Aorta (tissue), 5 donors: ENCODE data around the gene RUVBL2. TPM values are rescaled to one million over a fixed set of nuclear protein-coding genes. Genes with fewer than 3 reads are reported as not detected.
"Not testable (repeated sequence)": the region's sequence is repeated elsewhere in the genome, so short reads cannot be mapped to it uniquely, and the experiment has no call there.

Source experiments
- ATAC-seq: fragments of 200-7000 bp; cut with Tn5 transposase; one replicate; pipeline ENCODE4 v1.9.1; 2022; ENCODE audit warnings: moderate library complexity; ENCODE audit not compliant: low FRiP score
- DNase-seq, 2 donors: peaks; one replicate each; pipeline ENCODE4 v3.0.0-alpha.2; 2020
- H3K27ac ChIP-seq, 2 donors: one replicate each; pipeline ENCODE4 v1.5.1; 2013; ENCODE audit warnings: low read length in 2 of 2, mild to moderate bottlenecking in 2 of 2, moderate library complexity in 2 of 2, control low read depth in 1 of 2, inconsistent platforms in 1 of 2, low read depth in 1 of 2
- H3K27me3 ChIP-seq, 2 donors: one replicate each; pipeline ENCODE4 v1.6.1; 2013; ENCODE audit warnings: control low read depth in 1 of 2, low read length in 1 of 2, mild to moderate bottlenecking in 1 of 2, moderate library complexity in 1 of 2; ENCODE audit not compliant: insufficient read depth in 2 of 2, control insufficient read depth in 1 of 2
- H3K36me3 ChIP-seq, 2 donors: one replicate each; pipeline ENCODE4 v1.6.1; 2013; ENCODE audit warnings: control low read depth in 1 of 2, low read length in 1 of 2, mild to moderate bottlenecking in 1 of 2; ENCODE audit not compliant: insufficient read depth in 2 of 2, control insufficient read depth in 1 of 2
- H3K4me1 ChIP-seq, 2 donors: one replicate each; pipeline ENCODE4 v1.6.1; 2013; ENCODE audit warnings: low read length in 2 of 2, control low read depth in 1 of 2, mild to moderate bottlenecking in 1 of 2, moderate library complexity in 1 of 2; ENCODE audit not compliant: insufficient read depth in 2 of 2, control insufficient read depth in 1 of 2
- H3K4me3 ChIP-seq, 2 donors: one replicate each; pipeline ENCODE4 v1.5.1; 2013; ENCODE audit warnings: low read length in 2 of 2, control low read depth in 1 of 2, mild to moderate bottlenecking in 1 of 2
- H3K9me3 ChIP-seq: one replicate; pipeline ENCODE4 v1.6.1; 2013; ENCODE audit warnings: mild to moderate bottlenecking, low read length; ENCODE audit not compliant: control insufficient read depth
- WGBS, 2 donors: extraction: QIAGEN DNeasy Blood & Tissue Kit; methylation state at CpG; one replicate each; pipeline ENCODE4 v1.1.7; 2013; 5-methylcytosine and 5-hydroxymethylcytosine counted together
- intact Hi-C, 2 donors: fragments of 100-400 bp; cut with DNase I; formaldehyde crosslinking; loops; one replicate each; pipeline versions ENCODE4 v1.14.2 to v1.15.0; 2022
- polyA plus RNA-seq, 2 donors: library from polyadenylated mRNA; stranded (reverse); fragments of 200-250 nt; gene quantifications; one replicate each; pipeline ENCODE4 v1.2.3, GENCODE V29; 2013
- total RNA-seq, 2 donors: library from RNA; stranded (reverse); fragmentation: NEBNext Ultra II Directional; extraction: Animal tissue kit (Norgen Biotek cat#: 25700); gene quantifications; one replicate each; pipeline ENCODE4 v1.2.1, GENCODE V29; 2021
- donor health status: healthy with polysubstance abuse.
- donor health status: Bipolar disorder and iron deficiency.
- donor health status: DM: no; HTN: no; CAD: no.
- donor health status: DM: no; HTN: no; CAD: no.
- donor health status: DM: yes; HTN: yes; CAD: no.

The RUVBL2 gene
- total and polyA plus RNA-seq, 4 donors = 28.9 to 62.2 (median 38.3) TPM

DNA sequence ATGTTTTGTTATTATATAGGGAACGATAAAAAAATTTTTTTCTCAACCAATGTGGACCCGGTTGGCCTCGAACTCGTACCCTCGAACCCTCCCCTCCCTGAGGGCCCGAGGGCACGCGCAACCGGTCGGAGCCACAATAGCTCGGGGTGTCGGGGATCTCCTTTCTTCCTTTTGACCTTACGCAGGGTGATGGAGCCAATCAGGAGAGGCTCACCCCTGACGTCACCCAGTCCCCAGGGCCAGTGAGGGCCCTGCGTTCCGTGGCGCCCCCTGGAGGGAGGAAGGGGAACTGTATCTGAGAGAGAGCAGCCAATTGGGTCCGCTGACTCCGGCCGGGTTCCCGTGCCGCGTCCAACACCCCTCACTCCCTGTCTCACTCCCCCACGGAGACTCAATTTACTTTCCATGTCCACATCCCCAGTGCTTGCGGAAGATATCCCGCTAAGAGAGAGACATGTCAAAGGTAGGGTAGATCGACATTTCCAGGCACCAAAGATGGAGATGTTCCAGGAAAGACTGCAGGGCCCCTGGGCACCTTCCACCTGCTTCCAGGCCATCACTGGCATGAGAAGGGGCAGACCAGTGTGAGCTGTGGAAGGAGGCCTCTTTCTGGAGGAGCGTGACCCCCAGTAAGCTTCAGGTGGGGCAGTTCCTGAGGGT lies 38.1 kb downstream of the RUVBL2 start, which contains the start of gene CGB2:
Gene CGB2, plus strand, starts transcription at position 249 of the 660 bp plus-strand sequence. Its CDS starts 206 bp downstream, at position 455.
- H3K27ac ChIP-seq, ATAC-seq, H3K27me3 ChIP-seq, H3K36me3 ChIP-seq, H3K9me3 ChIP-seq, H3K4me3 ChIP-seq, H3K4me1 ChIP-seq, DNase-seq, intact Hi-C loops: not testable (repeated sequence)
- WGBS, 2 donors = 17 to 25% methylated on average over 25 to 28 of the region's 28 CpGs

DNA sequence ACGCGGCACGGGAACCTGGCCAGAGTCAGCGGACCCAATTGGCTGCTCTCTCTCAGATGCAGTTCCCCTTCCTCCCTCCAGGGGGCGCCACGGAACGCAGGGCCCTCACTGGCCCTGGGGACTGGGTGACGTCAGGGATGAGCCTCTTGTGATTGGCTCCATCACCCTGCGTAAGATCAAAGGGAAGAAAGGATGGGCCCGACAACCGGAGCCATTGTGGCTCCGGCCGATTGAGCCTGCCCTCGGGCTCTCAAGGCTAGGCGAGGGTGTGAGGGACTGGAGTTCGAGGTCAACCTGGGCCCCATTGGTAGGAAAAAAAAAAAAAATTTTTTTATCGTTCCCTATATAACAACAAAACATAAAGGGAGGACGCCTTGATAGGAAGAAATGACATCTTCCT lies 43.1 kb downstream of the RUVBL2 start, which contains the start of gene CGB1:
Gene CGB1, minus strand, starts transcription at position 81 of the 400 bp plus-strand sequence. CDS start 184 bp downstream, outside the sequence.
- H3K4me1 ChIP-seq, H3K27ac ChIP-seq, H3K4me3 ChIP-seq, DNase-seq, H3K36me3 ChIP-seq, H3K9me3 ChIP-seq, intact Hi-C loops, H3K27me3 ChIP-seq, ATAC-seq: not testable (repeated sequence)
- WGBS, 2 donors = 53 to 55% methylated on average over 14 to 18 of the region's 18 CpGs

DNA sequence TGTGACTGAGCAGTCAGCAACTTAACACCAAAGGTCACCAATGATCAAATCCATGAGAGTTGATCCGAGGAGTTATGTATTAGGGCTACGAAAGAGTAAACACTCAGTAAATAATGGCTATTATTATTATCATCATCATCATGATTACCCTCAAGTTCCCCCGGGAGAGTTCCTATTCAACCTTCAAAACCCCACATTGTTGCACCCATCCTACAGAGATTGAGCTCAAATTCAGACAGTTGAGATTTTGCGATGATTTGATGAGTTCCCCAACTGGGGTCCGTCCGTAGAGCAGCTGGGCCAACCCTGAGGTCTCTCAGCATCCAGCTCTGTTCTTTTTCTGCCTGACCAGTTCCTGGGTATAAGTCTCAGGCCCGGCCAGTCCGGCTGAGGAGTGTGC lies 44.4 kb downstream of the RUVBL2 start:
- H3K36me3 ChIP-seq, DNase-seq, H3K9me3 ChIP-seq, H3K27me3 ChIP-seq, intact Hi-C loops, H3K4me3 ChIP-seq, H3K27ac ChIP-seq, H3K4me1 ChIP-seq, ATAC-seq: not testable (repeated sequence)
- WGBS, 2 donors = 90% methylated on average over 5 to 7 of the region's 8 CpGs

DNA sequence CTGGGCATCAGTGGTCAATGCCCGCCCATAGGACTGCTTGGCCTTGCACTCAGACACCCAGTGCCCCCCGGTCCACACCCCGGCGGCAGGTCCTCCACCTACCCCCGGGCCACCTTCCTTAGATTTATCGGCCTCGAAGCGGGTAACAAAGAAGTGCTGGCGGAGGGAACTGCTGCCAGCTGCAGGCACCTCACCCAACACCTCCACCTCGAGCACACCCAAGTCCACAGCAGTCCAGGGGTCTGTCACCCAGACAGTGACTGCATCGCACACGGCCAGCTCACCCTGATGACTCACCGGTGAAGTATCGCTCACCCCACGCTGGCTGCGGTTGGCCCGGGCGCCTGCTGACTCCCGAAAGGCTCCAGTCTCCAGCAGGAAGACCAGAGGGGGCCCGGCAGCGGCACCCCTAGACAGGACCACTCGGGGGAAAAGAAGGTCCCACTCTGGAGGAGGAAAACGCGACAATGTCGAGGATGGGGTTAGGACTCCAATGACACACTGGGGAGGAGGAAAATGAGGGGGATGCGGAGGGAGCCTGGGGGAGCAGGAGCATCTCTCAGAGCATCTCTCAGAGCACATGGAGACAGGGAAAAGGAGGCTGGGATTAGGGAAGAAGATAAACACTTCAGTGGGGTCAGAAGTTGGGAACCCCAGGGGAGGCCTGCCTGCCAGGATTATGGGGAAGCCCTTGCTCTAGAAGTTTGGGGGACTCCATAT lies 45.0 kb downstream of the RUVBL2 start:
- ATAC-seq, H3K27ac ChIP-seq: not testable (repeated sequence)

DNA sequence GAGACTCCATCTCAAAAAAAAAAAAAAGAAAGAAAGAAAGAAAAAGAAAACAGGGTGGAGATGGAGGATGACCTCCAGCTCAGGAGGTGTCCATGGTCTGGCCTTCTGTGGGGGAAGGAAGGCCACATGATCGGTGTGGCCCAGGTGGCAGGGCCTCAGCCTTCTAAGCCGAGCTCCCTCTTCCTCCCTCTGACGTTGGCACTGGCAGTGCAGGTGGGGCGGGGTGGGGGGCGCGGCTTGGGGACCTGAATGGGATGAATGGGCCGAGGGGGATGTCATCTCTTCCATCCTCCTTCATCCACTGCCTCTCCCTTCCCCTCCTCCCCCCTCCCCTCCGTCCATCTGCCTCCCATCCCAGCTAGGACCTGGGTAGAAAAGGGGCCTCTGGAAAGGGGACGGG lies 46.0 kb downstream of the RUVBL2 start:
- H3K27me3 ChIP-seq, H3K4me1 ChIP-seq, H3K4me3 ChIP-seq, H3K9me3 ChIP-seq, DNase-seq, intact Hi-C loops, ATAC-seq, H3K27ac ChIP-seq, H3K36me3 ChIP-seq: not testable (repeated sequence)
- WGBS, 2 donors = 73 to 79% methylated on average over 6 to 9 of the region's 9 CpGs

More for the DNA sequence above, 45.0 kb downstream of the RUVBL2 start:
- H3K36me3 ChIP-seq, DNase-seq, H3K4me3 ChIP-seq, intact Hi-C loops, H3K27me3 ChIP-seq, H3K4me1 ChIP-seq, H3K9me3 ChIP-seq: not testable (repeated sequence)
- WGBS, 2 donors = 82 to 88% methylated on average over 25 to 26 of the region's 26 CpGs

DNA sequence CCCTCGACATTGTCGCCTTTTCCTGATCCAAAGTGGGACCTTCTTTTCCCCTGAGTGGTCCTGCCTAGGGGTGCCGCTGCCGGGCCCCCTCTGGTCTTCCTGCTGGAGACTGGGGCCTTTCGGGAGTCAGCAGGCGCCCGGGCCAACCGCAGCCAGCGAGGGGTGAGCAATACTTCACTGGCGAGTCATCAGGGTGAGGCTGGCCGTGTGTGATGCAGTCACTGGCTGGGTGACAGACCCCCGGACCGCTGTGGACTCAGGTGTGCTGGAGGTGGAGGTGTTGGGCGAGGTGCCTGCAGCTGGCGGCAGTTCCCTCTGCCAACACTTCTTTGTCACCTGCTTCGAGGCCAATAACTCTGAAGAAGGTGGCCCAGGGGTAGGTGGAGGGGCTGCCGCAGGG lies 48.5 kb downstream of the RUVBL2 start:
- intact Hi-C loops = no loop called here
- Histone ChIP-seq H3K4me1 (no peaks in the 10 kb centered on the region), H3K4me3 (no peak overlapping the region), H3K27ac (no peak overlapping the region), H3K36me3 (no peaks in the 10 kb centered on the region), H3K9me3 (no peaks in the 10 kb centered on the region), H3K27me3 (no peaks in the 10 kb centered on the region)
- ATAC-seq (no peak), DNase-seq (no peak)
- 74 to 75% methylated on average over 17 of the region's 17 CpGs for WGBS, 2 donors

DNA sequence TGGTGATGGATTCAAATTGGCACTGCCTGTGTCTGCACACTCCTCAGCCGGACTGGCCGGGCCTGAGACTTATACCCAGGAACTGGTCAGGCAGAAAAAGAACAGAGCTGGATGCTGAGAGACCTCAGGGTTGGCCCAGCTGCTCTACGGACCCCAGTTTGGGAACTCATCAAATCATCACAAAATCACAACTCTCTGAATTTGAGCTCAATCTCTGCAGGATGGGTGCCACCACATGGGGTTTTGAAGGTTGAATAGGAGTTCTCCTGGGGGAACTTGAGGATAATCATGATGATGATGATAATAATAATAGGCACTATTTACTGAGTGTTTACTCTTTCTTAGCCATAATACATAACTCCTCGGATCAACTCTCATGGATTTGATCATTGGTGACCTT lies 49.0 kb downstream of the RUVBL2 start:
- ATAC-seq, H3K36me3 ChIP-seq, intact Hi-C loops, H3K9me3 ChIP-seq, H3K27me3 ChIP-seq, H3K4me3 ChIP-seq, DNase-seq, H3K27ac ChIP-seq, H3K4me1 ChIP-seq: not testable (repeated sequence)
- 85 to 88% methylated on average over 2 to 4 of the region's 4 CpGs for WGBS, 2 donors

DNA sequence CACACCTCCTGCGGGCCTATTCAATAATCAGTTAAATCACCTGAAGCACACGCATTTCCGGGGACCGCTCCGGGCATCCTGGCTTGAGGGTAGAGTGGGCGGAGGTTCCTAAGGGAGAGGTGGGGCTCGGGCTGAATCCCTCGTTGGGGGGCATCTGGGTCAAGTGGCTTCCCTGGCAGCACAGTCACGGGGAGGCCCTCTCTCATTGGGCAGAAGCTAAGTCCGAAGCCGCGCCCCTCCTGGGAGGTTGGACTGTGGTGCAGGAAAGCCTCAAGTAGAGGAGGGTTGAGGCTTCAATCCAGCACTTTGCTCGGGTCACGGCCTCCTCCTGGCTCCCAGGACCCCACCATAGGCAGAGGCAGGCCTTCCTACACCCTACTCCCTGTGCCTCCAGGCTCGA lies 49.9 kb downstream of the RUVBL2 start, which contains the start of gene CGB5:
Gene CGB5, plus strand, starts transcription at position 301 of the 400 bp plus-strand sequence. CDS start 362 bp downstream, outside the sequence.
- not testable (repeated sequence) for ATAC-seq

More for the DNA sequence above, 49.9 kb downstream of the RUVBL2 start, which contains the start of gene CGB5:
- H3K4me1 ChIP-seq, DNase-seq, H3K36me3 ChIP-seq, H3K9me3 ChIP-seq, H3K27me3 ChIP-seq, intact Hi-C loops, H3K27ac ChIP-seq, H3K4me3 ChIP-seq: not testable (repeated sequence)
- 72 to 73% methylated on average over 15 of the region's 15 CpGs for WGBS, 2 donors
